HepG2 (cell line): ENCODE data around the gene TLR4. TPM values are rescaled to one million over a fixed set of nuclear protein-coding genes. Genes with fewer than 3 reads are reported as not detected.

Experiments
- ATAC-seq: fragments of 200-7000 bp; cut with Tn5 transposase; 3 replicates; pipeline ENCODE4 v1.9.1; 2020; ENCODE audit warnings: mild to moderate bottlenecking, moderate library complexity
- BruUV-seq: library from RNA; stranded (reverse); fragments of 400-500 nt; replicated peaks from 2 replicates; lab custom pipeline; 2021; lab: Mats Ljungman, UMichigan
- CTCF ChIA-PET: fragments of 300-600 bp; formaldehyde crosslinking; extraction: SDS; loops from one replicate; lab custom pipeline; 2021; ENCODE audit warnings: low total read pairs, inconsistent platforms, low intra/inter-chr PET ratio; lab: Yijun Ruan, JAX
- POLR2A ChIA-PET: fragments of 350-600 bp; sonication (Branson Sonifier 250); formaldehyde crosslinking; loops from one replicate; lab custom pipeline; 2020; ENCODE audit warnings: antibody characterized with exemption, inconsistent platforms; lab: Yijun Ruan, JAX
- DNase-seq: peaks from one replicate; pipeline ENCODE4 v3.0.0-alpha.2; 2015; ENCODE audit warnings: low spot score
- FAIRE-seq: peaks from 3 replicates; lab custom pipeline; 2011; peaks lifted over from hg19 to GRCh38; lab: Jason Lieb, UNC
- H2AFZ ChIP-seq: one replicate; pipeline ENCODE4 v1.6.1; 2011; ENCODE audit warnings: low read length, inconsistent platforms
- H3K27ac ChIP-seq: fragments of 300-600 bp; 3 replicates; pipeline ENCODE4 v1.8.0; 2011; ENCODE audit warnings: mixed run types, mild to moderate bottlenecking, mixed read lengths, low read length, inconsistent platforms; ENCODE audit not compliant: insufficient read depth; ENCODE audit errors: extremely low read length
- H3K27me3 ChIP-seq, 2 experiments: fragments of 200-600 bp in 1 of 2; 2 replicates in 1 of 2; 3 replicates in 1 of 2; pipeline versions ENCODE4 v1.6.0 to v1.8.0; 2011; ENCODE audit warnings: low read length in 2 of 2, mild to moderate bottlenecking in 2 of 2, moderate library complexity in 2 of 2, inconsistent platforms in 1 of 2; ENCODE audit not compliant: insufficient read depth in 2 of 2, control insufficient read depth in 1 of 2
- H3K36me3 ChIP-seq, 2 experiments: fragments of 200-600 bp in 1 of 2; replicated peaks in 1 of 2; 2 replicates in 1 of 2; 3 replicates in 1 of 2; pipeline versions ENCODE4 v1.5.1 to v1.8.0; 2011; ENCODE audit warnings: low read length in 2 of 2, inconsistent platforms in 1 of 2; ENCODE audit not compliant: insufficient read depth in 2 of 2, control insufficient read depth in 1 of 2
- H3K4me1 ChIP-seq: 2 replicates; pipeline ENCODE4 v1.5.1; 2012; ENCODE audit warnings: low read length, inconsistent platforms; ENCODE audit not compliant: insufficient read depth
- H3K4me2 ChIP-seq: 2 replicates; pipeline ENCODE4 v1.6.0; 2011; ENCODE audit warnings: low read depth, low read length, inconsistent platforms
- H3K4me3 ChIP-seq, 3 experiments: fragments of 200-600 bp in 1 of 3; sonication (generic), shearing (Covaris generic) in 1 of 3; replicated peaks in 1 of 3; 2 replicates each; pipeline ENCODE4 v1.5.1; 2011 to 2016; ENCODE audit warnings: low read length in 3 of 3, inconsistent platforms in 2 of 3, low read depth in 2 of 3, mild to moderate bottlenecking in 2 of 3, control low read depth in 1 of 3, mixed read lengths in 1 of 3; ENCODE audit not compliant: insufficient read depth in 1 of 3
- H3K79me2 ChIP-seq: one replicate; pipeline ENCODE4 v1.6.1; 2011; ENCODE audit warnings: low read length, inconsistent platforms; ENCODE audit not compliant: insufficient read depth
- H3K9ac ChIP-seq: 2 replicates; pipeline ENCODE4 v1.6.0; 2011; ENCODE audit warnings: mild to moderate bottlenecking, low read depth, low read length, inconsistent platforms; ENCODE audit not compliant: insufficient read depth
- H3K9me3 ChIP-seq: 2 replicates; pipeline ENCODE4 v1.5.1; 2012; ENCODE audit warnings: mild to moderate bottlenecking, low read length
- H4K20me1 ChIP-seq: 2 replicates; pipeline ENCODE4 v1.6.0; 2011; ENCODE audit warnings: inconsistent platforms, mild to moderate bottlenecking, low read length, moderate library complexity; ENCODE audit not compliant: insufficient read depth
- ARNTL ChIP-seq: sonication (generic); formaldehyde crosslinking; IDR thresholded peaks from 2 replicates; pipeline ENCODE4 v1.4.0; 2020; ENCODE audit warnings: mild to moderate bottlenecking, missing genetic modification reagents
- HMGXB3 ChIP-seq: sonication (generic); formaldehyde crosslinking; IDR thresholded peaks from 2 replicates; pipeline ENCODE4 v1.4.0; 2020; ENCODE audit warnings: missing genetic modification reagents, borderline replicate concordance
- MAX ChIP-seq: IDR thresholded peaks from 2 replicates; pipeline ENCODE4 v1.6.1; 2012; ENCODE audit warnings: inconsistent platforms
- MAZ ChIP-seq, 2 experiments: sonication (generic) in 1 of 2; formaldehyde crosslinking in 1 of 2; IDR thresholded peaks; 2 replicates each; pipeline versions ENCODE4 v1.5.0 to v1.6.1; 2012 to 2020; ENCODE audit warnings: low read depth in 2 of 2, mild to moderate bottlenecking in 2 of 2, borderline replicate concordance in 1 of 2, improper control_type of control experiment in 1 of 2, low read length in 1 of 2, missing genetic modification reagents in 1 of 2, moderate library complexity in 1 of 2
- SMAD3 ChIP-seq: sonication (generic); formaldehyde crosslinking; IDR thresholded peaks from 2 replicates; pipeline ENCODE4 v1.4.0; 2020; ENCODE audit warnings: missing genetic modification reagents
- TCF7L2 ChIP-seq: IDR thresholded peaks from 2 replicates; pipeline ENCODE4 v1.6.1; 2011; ENCODE audit warnings: mild to moderate bottlenecking, low read depth, low read length, moderate library complexity
- ZNF121 ChIP-seq: sonication (generic); formaldehyde crosslinking; IDR thresholded peaks from 2 replicates; pipeline ENCODE4 v1.5.0; 2020; ENCODE audit warnings: mild to moderate bottlenecking, missing genetic modification reagents
- ZNF546 ChIP-seq: sonication (generic); formaldehyde crosslinking; conservative IDR thresholded peaks from 2 replicates; pipeline ENCODE4 v1.8.1; 2023; ENCODE audit warnings: mild to moderate bottlenecking, missing genetic modification reagents
- ZNF687 ChIP-seq: sonication (generic); formaldehyde crosslinking; IDR thresholded peaks from 2 replicates; pipeline ENCODE4 v1.5.1; 2020; ENCODE audit warnings: mild to moderate bottlenecking, missing genetic modification reagents, moderate library complexity
- WGBS: methylation state at CpG from one replicate; pipeline ENCODE4 v1.1.6; 2017; ENCODE audit warnings: low lambda C conversion rate; 5-methylcytosine and 5-hydroxymethylcytosine counted together
- in situ Hi-C: cut with HindIII; loops from 2 replicates; pipeline ENCODE4 v1.10.0; 2017; ENCODE audit warnings: low pct_unique_long_range_greater_than_20kb; ENCODE audit not compliant: extremely low pct_ligation_motif_present
- intact Hi-C: fragments of 100-400 bp; cut with micrococcal nuclease; formaldehyde crosslinking; loops from one replicate; pipeline ENCODE4 v1.10.0; 2022; ENCODE audit not compliant: unreplicated experiment
- polyA plus RNA-seq, 8 experiments: library from polyadenylated mRNA; depleted of rRNA in 3 of 8; stranded (reverse) in 7 of 8; unstranded in 1 of 8; fragments of >200 nt; fragmentation: Illumina TruSeq in 4 of 8; extraction: Trizol in 4 of 8; gene quantifications; 2 replicates each; pipeline versions ENCODE4 v1.2.1 to v1.2.3, GENCODE V29; 2011 to 2016; ENCODE audit warnings: low read depth in 4 of 8, missing spikeins in 1 of 8, mixed read lengths in 1 of 8; ENCODE audit not compliant: insufficient read depth in 1 of 8
- total RNA-seq, 5 experiments: library from RNA; depleted of rRNA; stranded (reverse); fragments of >200 nt; fragmentation: Illumina TruSeq; extraction: Trizol; gene quantifications; 2 replicates each; pipeline ENCODE4 v1.2.3, GENCODE V29; 2016; ENCODE audit warnings: low read depth in 1 of 5
- TF ChIP-seq, protein P1 (sequence below): sonication (generic); formaldehyde crosslinking; IDR thresholded peaks from 2 replicates; pipeline ENCODE4 v1.5.0; 2020; ENCODE audit warnings: mild to moderate bottlenecking, missing genetic modification reagents

The TLR4 gene
- total and polyA plus RNA-seq, 2 of the 13 experiments (the other 11 are each of a cell fraction or from before 2014, with no cell fraction given), result 0.07 to 0.22 TPM

GRCh38 chr9:117718701-117719100 lies 14.5 kb downstream of the TLR4 start:
- FAIRE-seq, result no peak
- Histone ChIP-seq H3K4me3 (no peak overlapping the region), H2AFZ (no peak overlapping the region), H3K9ac (no peak overlapping the region), H3K27ac (no peak overlapping the region), H3K4me1 (no peaks in the 10 kb centered on the region), H3K9me3 (no peaks in the 10 kb centered on the region), H3K36me3 (no peaks in the 10 kb centered on the region), H3K27me3 (no peaks in the 10 kb centered on the region), H4K20me1 (no peaks in the 10 kb centered on the region), H3K4me2 (no peak overlapping the region), H3K79me2 (no peaks in the 10 kb centered on the region)
- CTCF ChIA-PET, result no interaction called here
- in situ Hi-C loops, result no loop called here
- intact Hi-C loops, result no loop called here
- ATAC-seq, result no peak
- POLR2A ChIA-PET, result no interaction called here
- no TSS peak for BruUV-seq
- 0% methylated on average over 2 of the region's 2 CpGs for WGBS
- no peak for DNase-seq
- TF ChIP-seq, protein P1, sequence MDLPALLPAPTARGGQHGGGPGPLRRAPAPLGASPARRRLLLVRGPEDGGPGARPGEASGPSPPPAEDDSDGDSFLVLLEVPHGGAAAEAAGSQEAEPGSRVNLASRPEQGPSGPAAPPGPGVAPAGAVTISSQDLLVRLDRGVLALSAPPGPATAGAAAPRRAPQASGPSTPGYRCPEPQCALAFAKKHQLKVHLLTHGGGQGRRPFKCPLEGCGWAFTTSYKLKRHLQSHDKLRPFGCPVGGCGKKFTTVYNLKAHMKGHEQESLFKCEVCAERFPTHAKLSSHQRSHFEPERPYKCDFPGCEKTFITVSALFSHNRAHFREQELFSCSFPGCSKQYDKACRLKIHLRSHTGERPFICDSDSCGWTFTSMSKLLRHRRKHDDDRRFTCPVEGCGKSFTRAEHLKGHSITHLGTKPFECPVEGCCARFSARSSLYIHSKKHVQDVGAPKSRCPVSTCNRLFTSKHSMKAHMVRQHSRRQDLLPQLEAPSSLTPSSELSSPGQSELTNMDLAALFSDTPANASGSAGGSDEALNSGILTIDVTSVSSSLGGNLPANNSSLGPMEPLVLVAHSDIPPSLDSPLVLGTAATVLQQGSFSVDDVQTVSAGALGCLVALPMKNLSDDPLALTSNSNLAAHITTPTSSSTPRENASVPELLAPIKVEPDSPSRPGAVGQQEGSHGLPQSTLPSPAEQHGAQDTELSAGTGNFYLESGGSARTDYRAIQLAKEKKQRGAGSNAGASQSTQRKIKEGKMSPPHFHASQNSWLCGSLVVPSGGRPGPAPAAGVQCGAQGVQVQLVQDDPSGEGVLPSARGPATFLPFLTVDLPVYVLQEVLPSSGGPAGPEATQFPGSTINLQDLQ (CRISPR knock-in tag), result no peak
- TF ChIP-seq ARNTL (CRISPR knock-in tag) (no peak), TCF7L2 (no peak), HMGXB3 (CRISPR knock-in tag) (no peak), MAX (no peak), ZNF121 (CRISPR knock-in tag) (no peak), MAZ (IDR thresholded peaks at IDR 0.05; ENCODE audit: borderline replicate concordance, low read depth, low read length) (no peak), MAZ (CRISPR knock-in tag; IDR thresholded peaks at IDR 0.05; ENCODE audit: low read depth) (no peak), ZNF687 (CRISPR knock-in tag) (no peak), ZNF546 (no peak), SMAD3 (CRISPR knock-in tag) (no peak)
